ENCODE data around the gene LINGO4.

DNA sequence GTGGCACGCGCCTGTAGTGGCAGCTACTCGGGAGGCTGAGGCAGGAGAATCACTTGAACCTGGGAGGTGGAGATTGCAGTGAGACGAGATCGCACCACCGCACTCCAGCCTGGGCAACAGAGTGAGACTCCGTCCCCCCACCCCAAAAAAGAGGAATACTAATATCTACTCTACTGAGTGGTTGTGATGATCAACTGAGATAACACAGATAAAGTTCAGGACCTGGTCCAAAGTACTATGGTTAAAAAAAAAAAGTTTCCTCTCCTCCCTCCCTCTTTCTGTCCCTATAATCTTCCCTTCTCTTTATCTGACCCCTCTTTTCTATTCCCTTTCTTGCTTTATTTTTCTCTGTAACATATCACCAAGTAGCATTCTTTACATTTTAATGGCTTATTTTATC, 30.4 kb upstream of the LINGO4 start:
- TF ChIP-seq CTCF (optimal IDR thresholded peaks at IDR 0.05 in 1 of 3, IDR thresholded peaks at IDR 0.05 in 1 of 3, conservative IDR thresholded peaks at IDR 0.05 in 1 of 3; ENCODE audit: extremely low read depth in 1 of 3, insufficient read depth in 2 of 3, low read length in 3 of 3) (no peak), EZH2 (IDR thresholded peaks at IDR 0.05; ENCODE audit: low read length) (no peak)

All from keratinocyte (primary cell).